ENCODE data around the gene SAE1.
A peak's percentile ranks its signal among the peaks of the same experiment; 100 is the strongest.

SAE1 gene

DNA sequence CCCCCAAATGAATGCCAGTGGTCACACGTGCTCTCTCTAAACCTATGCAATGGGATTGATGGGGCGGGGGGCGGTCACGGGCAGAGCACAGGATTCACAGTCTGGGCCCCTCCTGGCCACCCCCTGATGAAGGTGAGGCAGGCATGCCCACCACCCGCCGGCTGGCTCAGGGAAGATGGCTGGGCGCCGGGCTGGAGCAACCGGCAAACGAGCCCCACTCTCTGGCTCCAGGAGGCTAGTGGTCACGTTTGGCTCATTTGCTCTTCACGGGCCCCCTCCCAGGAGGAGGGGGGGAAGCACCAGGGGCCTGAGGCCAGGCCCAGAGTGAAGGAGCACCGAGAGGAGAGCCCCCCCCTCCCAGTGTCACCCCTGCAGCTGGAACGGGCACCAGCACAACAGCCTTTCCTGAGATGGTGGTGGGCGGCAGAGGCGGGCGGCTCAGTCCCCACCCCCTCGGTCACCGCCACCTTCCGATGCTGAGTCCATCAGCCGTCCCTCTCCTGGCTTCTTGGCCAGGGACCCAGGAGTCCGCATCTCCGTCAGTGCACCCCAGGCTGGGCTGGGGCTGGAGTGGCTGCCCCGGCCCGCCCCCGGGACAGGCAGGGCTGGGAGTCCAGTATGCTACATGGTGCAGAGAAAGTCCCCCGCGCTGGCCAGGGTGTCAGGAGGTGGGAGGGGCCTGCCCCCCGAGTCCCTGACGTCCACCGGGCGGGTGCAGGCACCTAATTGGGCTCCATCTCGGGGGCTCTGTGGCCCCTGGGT is 90.6 kb downstream of the SAE1 start:
- no peak for DNase-seq (ENCODE audit: low read depth)

DNA sequence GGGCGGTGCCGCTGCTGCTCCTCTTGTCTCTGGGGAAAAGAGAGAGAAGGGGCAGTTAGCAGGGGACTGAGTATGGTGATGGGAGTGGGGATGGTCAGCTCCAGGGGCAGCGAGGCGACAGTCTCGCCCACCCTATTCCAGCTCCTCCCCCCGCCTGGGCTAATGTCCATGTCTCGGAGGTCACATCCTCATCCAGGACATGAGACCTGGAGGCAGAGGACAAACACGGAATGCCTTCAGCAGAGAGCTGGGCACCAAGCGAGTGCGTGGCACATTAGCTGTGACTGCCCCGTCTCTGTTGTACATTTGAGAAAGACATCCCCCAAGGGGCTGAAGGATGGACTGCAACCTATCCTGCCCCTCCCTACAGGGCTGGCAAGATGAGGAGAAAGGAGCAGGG is 91.3 kb downstream of the SAE1 start:
- no peak for DNase-seq (ENCODE audit: low read depth)

- peak; percentile 78 for DNase-seq (ENCODE audit: low read depth)
These were observed 95.3 kb downstream of the SAE1 start for GRCh38 chr19:47225746-47226425.

GRCh38 chr19:47226426-47227351 is 96.1 kb downstream of the SAE1 start:
- DNase-seq (ENCODE audit: low read depth) = peak; percentile 20

DNA sequence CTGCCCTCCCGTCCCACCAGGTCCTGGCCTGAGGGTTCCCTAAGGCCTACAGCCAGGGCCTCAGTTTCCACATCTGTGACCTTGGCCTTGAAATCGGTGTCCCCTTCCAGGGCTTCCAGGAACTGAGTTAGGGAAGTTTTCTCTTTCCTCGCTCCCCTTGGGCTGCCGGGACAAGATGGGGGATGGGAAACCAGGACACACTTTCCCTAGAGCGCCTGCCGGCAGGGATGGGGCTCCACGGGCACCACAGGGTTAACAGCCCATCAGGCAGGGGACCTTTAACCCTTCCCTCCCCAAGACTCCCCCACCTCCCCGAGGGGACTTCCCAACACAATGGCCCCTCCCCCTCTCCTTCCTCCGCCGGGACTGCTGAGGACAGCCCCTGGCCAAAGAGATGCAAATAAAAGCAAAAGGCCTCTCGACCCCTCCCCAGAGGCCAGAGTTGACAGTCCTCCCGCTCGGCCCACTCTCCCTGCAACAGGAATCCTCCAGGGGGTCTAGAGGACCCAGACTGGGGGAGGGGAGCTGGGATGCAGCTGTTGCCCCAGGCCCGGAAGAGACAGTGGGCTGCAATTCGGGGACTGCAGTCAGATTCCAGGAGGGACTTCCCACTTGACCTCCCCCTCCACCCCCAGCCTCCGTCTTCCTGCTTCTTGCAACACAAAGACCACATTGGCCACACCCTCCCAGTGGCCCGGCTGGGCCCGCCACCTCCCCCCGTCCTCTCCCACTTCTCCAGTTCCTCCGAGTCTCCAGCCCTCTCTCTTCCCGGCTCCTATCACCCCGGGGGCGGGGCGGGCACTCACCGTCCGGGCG is 96.9 kb downstream of the SAE1 start:
- peak; percentile 28 for DNase-seq (ENCODE audit: low read depth)

- DNase-seq (ENCODE audit: low read depth) = peak; percentile 33
These were observed 97.7 kb downstream of the SAE1 start for GRCh38 chr19:47228168-47228936.

GRCh38 chr19:47228937-47229675 is 98.5 kb downstream of the SAE1 start:
- no peak for DNase-seq (ENCODE audit: low read depth)

DNA sequence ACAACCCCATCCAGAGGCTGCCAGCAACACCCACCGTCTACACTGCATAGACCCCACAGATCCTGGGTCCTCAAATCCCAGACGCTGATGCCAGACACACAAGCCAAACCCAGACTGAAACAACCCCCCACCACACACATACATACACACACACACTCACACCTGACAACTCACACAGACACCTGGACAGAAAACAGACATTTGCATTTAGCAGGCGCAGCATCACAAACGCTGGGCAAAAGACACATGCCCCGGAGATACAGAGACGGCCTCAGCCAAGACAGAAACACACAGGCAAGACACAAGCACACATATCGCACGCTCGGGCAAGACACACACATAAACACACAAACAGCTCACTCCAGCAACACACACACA is 99.0 kb downstream of the SAE1 start:
- no peak for DNase-seq (ENCODE audit: low read depth)

DNA sequence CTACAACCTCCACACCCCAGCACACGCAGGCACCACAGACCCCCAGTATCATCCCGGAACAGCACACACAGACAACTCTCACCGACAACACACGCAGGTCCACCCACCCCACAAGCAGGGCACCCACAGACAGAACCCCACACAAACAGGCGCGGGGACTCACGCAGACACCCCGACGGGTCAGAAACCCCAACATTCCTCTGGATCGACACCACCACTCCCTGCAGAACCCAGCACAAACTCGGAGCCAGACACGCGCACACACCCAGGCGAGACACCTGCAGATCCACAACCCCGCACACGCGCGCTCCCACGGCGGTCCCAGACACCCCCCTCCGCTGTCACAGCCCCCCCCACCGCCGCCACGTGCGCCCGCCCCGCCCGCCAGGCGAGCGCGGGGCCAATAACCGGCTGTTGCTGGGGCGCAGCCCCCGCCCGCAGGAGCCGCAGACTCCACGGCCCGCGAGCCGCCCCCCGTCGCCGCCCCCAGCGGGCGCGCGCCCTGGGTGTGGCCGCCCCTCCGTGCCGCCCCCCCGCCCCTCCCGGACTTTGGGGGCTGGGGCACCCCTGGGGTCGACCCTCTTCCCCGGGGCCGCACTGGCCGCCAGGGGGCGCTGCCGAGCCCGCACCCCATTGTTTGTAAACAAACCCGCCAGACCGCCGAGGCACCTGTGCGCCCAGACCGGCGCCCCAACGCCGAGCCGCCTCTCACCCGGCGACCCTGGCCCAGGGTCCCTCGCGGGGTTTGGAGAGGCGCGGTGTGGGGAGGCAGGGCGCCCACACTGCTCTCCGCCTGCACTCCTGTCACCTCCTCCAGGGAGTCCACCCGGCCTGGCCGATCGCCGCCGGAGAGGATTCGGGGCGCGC is 99.7 kb downstream of the SAE1 start:
- DNase-seq (ENCODE audit: low read depth) = peak; percentile 78

DNA sequence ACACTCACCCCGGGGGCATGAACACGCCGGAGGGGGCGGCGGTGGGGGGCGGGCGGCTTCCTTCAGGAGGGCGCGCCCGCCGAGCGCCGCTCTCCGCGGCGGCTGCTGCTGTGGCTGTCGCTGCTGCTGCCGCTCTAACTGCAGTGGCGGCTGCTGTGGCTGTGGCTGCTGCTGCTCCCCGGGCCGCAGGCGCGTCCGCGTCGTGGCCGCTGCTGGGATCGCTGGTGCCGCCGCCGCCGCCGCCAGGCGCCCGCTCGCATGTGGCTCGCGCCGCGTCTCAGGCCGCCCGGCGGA is 100.2 kb downstream of the SAE1 start, which contains the start of gene BBC3:
Gene BBC3, minus strand, starts transcription at position 279 of the 294 bp plus-strand sequence. CDS start 2,768 bp downstream, outside the sequence.
- DNase-seq (ENCODE audit: low read depth) = no peak

DNA sequence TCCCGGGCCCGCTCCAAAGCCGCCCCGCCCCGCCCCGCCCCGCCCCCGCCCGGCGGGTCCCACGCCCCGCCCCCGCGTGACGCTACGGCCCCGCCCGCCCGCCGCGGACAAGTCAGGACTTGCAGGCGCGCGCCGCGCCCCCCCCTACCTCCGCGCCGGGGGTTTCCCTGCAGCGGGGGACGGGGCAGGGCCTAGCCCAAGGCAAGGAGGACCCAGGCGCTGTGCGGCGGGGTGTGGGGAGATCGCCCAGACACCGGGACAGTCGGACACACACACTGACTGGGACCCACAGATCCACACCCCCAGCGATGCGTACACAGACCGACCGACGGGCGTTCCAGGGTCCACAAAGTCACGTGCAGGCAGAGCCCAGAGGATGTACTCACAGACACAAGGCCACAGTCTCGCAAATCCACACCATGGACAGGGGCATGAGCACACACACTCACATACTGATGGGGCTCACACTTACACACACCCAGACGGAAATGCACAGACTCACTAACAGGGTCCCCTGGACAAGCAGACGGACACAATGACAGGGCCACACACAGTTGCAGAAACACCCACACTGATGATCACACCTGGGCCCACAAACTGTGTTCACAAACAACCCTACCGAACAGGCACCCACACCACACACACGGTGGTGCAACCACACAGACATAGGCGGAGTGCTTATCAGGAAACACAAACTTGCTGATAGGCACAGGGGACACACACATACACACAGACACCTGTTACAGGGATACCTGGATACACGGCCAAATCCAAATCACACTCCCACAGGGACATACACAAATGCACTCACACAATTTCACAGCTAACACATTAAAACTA is 100.8 kb downstream of the SAE1 start:
- DNase-seq (ENCODE audit: low read depth) = peak; percentile 90

DNA sequence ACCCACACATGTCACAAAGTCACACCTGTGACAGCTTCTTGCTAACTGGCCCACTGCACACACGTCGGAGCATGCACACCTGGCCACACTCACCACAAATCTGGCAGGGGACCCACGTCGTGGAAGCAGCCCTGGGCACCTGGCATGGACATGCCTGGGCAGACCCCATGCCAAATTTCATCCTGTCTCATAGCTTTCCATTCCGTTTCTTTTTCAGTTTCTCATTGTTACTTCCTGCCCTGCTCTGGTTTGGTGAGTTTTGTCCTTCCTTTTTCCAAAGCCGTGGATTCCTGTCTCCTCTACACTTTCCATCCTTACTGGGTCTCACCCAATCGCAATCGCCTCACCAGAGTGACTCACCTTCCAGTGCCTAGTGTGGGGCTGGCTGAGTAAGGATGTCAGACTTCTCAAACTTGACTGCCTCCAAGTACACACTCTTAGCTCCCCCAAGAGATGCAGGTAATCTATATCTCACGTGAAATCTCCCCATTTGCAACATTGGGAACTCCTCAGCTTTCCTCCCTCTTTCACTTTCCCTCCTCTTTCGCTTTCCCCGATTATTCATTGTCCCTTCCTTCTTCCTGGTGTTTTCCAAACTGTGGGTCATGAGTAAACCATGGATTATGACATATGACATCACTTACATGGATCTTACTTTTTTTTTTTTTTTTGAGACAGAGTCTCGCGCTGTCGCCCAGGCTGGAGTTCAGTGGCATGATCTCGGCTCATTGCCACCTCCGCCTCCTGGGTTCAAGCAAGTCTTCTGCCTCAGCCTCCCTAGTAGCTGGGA is 102.0 kb downstream of the SAE1 start:
- no peak for DNase-seq (ENCODE audit: low read depth)

DNA sequence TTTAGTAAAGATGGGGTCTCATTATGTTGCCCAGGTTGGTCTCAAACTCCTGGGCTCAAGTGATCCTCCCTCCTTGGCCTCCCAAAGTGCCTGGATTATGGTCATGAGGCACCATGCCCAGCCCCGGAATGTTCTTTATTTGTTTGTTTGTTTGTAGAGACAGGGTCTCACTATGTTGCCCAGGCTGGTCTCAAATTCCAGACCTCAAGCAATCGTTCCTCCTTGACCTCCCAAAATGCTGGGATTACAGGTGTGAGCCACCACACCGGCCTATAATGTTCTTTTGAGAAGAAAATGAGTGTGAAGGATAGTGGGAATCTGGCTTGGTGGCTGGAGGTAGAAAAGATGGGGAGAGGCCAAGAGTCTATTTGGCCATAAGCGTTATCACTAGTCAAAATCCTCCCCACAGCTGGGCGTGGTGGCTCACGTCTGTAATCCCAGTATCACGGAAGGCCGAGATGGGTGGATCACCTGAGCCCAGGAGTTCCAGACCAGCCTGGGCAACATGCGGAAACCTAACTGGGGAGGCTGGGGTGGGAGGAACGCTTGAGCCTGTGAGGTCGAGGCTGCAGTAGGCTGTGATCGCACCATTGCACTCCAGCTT is 105.5 kb downstream of the SAE1 start:
- DNase-seq (ENCODE audit: low read depth) = no peak

DNA sequence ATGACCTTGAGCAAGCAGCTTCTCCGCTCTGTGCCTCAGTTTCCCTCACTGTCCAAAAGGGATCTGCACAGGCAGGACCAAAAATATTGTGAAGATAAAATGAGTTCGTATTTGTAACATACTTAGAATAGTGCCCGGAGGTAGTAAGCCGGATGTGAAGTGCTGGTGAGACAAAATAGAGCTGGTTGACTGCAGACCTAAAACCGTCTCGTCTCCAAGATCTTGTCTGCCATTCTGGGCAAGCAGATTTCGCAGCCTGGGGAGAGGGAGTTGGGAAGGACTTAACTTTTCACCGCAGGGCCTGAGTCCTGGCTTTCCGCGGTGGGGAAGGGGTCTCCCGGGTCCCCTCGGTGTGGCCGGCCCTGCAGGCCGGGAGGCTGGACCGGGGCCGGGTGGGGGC is 108.5 kb downstream of the SAE1 start:
- DNase-seq (ENCODE audit: low read depth) = no peak

GRCh38 chr19:47239610-47240296 is 109.1 kb downstream of the SAE1 start:
- DNase-seq (ENCODE audit: low read depth) = no peak

- no peak for DNase-seq (ENCODE audit: low read depth)
These were observed 109.9 kb downstream of the SAE1 start for GRCh38 chr19:47240556-47240955.
